GM11168 (cell line): ENCODE measurements around the gene ITGB3.
"Not testable (repeated sequence)": the region's sequence is repeated elsewhere in the genome, so short reads cannot be mapped to it uniquely, and the experiment has no call there.

ENCODE experiments used
- in situ Hi-C: fragments of 300-500 bp; cut with MboI; formaldehyde crosslinking; loops from one replicate; pipeline ENCODE4 v1.12.0; 2022; ENCODE audit warnings: low sequenced_read_pairs; ENCODE audit not compliant: unreplicated experiment

The ITGB3 gene

DNA sequence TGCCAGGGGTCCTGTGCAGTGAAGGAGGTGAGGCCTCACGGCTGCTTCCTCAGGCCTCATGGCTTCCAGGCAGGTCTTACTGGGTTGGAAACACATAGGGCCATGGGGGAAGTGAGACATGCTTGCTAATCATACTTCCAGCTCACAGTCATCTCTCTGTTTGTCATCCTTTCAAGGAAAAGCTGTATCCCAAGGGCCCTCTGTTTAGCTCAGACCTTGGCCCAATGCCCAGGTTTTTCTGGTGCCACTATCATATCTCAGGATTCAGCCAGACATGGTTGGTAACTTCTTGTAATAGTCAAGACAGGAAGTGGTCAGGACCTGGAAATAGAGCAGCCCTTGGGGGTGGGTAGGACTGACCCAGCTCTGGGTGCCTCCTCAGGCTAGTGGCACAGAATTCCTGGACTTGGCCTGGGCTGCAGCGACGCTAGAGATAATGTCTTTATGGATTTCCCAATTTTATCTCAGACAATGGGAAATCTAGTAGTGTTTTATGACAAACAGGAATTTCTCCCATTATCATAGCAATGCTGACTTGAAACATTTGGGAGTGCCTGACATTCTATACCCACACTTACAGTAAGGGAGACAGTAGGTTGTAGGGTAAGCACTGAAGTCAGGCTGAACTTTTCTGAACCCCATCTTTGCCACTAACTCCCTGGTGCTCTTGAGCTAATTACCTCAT is 13.5 kb upstream of the ITGB3 start:
- in situ Hi-C loops, result no loop called here

GRCh38 chr17:47240806-47241205 is 12.8 kb upstream of the ITGB3 start:
- in situ Hi-C loops, result no loop called here

GRCh38 chr17:47242648-47243047 is 11.0 kb upstream of the ITGB3 start:
- in situ Hi-C loops, result no loop called here

DNA sequence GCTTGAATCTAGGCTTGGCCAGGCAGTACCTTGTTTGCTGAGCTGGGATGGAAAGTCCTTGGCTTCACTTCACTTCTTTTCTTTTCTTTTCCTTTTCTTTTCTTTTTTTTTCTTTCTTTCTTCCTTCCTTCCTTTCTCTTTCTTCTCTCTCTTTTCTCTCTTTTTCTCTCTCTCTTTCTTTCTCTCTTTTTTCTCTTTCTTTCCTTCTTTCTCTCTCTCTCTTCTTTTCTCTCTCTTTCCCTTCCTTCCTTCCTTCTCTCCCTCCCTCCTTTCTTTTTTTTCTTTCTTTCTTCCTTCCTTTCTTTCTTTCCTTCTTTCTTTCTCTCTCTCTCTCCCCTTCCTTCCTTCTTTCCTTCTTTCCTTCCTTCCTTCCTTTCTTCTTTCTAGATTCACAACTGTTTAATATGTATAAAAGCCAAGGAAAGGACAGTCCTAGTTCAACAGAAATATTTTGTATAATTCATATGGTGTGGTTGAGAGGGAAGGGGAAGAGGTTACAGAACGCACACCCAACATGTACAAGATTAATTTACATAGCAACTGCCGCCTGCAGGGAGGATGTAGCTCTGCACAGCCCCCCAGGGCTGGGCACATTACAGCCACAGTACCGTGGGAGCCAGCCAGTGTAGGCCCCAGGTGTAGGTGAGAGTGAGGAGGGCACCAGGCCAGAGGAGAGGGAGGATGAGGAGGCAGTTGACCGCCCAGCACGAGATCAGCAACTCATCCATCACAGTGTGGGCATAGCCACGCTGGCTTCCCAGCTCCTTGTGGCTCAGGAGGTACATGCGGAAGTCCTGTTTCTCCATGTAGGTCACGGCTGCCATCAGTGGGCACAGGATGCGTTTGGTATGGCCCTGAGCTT is 9.7 kb upstream of the ITGB3 start:
- in situ Hi-C loops, result no loop called here

- in situ Hi-C loops, result no loop called here
These were observed 8.9 kb upstream of the ITGB3 start for GRCh38 chr17:47244697-47245096.

- in situ Hi-C loops, result no loop called here
These were observed 7.5 kb upstream of the ITGB3 start for GRCh38 chr17:47246120-47246519.

DNA sequence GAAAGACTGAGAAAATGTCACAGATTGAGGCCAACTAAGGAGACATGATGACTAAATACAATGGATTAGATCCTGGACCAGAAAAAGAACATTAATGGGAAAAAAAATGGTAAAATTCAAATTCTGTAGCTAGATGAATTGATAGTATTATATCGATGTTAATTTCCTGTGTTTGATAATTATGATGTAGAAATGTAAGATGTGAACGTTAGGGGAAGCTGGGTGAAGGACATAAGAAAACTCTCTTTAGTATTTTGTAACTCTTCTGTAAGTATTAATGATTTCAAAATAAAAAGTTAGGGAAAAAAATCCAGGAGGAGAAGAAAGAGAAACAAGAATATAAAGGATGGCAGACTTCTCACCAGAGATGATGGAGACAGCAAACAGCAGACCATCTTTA is 2.8 kb upstream of the ITGB3 start:
- in situ Hi-C loops, result no loop called here

GRCh38 chr17:47251421-47251940 is 2.1 kb upstream of the ITGB3 start:
- in situ Hi-C loops, result no loop called here

GRCh38 chr17:47252209-47252608 is 1.4 kb upstream of the ITGB3 start:
- in situ Hi-C loops, result no loop called here

DNA sequence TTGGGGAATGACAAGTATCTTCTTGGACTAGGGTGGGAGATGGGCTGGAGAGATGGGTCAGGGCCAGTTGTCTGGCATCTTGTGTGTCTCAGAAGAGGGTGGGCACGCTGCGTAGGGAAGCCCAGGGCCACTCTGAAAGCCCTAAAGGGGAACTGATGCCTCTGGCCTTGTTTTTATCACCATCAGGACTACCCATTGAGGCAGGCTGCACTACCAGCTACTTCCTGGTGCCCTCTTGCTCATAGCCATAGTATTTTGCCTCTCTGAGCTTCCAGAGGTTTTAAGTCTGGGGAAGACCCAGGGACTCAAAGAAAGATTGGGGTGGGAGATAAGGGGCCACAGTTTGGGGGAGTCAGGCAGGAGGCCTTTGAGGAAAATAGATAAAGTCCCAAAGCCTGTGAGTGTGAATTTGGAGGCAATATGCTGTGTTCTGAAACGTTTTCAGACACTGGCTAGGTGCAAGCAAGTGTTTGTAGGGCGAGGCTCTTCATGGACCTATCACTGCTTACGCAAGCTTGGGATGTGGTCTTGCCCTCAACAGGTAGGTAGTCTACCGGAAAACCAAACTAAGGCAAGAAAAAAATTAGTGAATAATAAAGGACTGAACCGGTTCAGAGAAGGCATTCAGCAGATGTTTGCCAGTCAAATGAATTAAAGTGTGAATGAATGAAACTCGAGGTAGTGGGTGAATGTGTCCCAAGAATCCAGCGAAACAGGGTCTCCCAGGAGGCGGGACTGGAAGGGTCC is 688 bp upstream of the ITGB3 start:
- in situ Hi-C loops, result no loop called here

GRCh38 chr17:47254403-47254943 is 846 bp downstream of the ITGB3 start:
- in situ Hi-C loops, result no loop called here

DNA sequence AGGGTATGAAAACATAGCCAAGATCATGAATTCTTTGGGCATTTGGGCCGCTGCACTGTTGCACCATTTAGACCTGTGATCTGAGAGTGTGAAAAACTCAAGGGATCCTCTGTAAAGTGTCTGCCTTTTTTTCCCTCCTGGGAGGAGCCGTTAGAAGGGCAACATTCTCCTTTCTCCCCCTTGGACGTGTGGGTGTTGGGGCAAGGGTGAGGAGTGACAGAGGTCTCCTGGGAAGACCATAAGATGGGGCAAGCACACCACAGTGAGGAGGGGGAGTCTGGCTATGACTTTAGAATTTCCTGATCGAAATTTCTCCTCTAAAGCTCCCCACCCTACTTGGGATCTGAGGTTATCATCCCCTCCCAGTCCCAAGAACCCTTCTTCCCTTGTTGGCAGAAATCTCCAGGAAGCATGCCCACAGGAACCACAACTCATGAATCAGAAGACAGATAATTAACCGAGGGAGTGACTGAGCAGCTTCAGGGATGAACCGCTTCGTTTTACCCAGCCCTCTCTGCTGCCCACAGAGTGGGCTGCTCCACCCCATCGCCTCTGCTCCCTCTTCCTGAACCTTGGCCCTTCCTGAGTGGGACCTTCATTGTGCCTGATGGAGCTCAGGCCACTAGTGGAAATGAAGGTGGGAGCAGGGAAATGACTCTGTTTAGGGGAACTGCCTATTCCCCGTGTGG is 4.2 kb downstream of the ITGB3 start:
- in situ Hi-C loops, result no loop called here

DNA sequence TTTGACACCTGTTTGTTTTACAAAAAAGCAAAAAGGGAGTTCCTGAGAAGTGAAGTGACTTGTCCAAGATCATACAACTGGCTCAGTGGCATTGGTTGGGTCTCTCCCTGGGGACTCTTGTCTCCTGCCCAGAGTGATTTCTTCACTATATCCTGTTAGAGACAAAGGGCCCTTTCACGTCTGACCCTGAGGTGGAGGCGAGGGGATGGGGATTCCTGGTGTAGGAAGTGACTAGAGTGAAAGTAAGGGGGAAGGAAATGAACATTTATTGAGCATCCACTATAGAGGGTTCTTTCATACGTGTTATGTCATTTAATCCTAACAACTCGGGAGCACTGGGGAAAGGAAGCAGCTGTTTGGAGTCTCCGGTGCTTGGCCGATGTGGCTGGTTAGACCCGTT is 9.0 kb downstream of the ITGB3 start:
- in situ Hi-C loops, result no loop called here

DNA sequence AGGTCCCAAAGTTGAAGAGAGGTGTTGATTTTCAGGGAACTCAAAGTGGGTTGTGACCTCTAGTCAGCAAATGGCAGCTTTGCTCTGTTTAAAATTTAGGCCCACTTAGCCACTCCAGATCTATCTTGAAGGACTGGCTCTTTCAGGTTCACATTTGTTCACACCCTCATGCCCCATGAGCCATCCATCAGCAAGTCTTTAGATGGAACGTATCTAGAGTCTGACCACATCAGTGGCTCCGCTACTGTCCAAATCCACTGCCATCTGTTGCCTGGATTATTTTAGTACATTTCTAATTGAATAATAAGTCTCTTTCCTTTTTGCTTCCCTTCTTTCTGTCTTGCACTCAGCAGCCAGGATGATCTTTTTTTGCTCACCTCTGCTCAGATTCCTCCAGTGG is 10.5 kb downstream of the ITGB3 start:
- in situ Hi-C loops, result no loop called here

GRCh38 chr17:47265983-47266541 is 12.4 kb downstream of the ITGB3 start:
- in situ Hi-C loops, result no loop called here

DNA sequence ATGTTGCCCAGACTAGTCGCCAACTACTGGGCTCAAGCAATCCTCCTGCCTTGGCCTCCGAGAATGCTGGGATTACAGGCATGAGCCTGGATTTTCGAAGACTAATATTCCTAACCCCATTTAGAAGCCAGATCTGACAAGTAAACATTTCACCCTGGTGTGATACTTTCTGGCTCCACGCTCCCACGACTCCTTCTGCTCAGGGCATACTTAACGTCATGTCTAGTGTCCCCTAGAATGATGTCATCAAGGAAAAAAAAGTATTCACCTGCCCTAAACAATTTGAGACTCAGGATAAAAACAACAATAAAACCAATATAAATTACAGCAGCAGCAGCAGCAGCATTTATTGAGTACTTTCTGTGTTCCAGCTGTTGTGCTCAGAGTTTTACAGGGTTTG is 13.2 kb downstream of the ITGB3 start:
- in situ Hi-C loops, result no loop called here

DNA sequence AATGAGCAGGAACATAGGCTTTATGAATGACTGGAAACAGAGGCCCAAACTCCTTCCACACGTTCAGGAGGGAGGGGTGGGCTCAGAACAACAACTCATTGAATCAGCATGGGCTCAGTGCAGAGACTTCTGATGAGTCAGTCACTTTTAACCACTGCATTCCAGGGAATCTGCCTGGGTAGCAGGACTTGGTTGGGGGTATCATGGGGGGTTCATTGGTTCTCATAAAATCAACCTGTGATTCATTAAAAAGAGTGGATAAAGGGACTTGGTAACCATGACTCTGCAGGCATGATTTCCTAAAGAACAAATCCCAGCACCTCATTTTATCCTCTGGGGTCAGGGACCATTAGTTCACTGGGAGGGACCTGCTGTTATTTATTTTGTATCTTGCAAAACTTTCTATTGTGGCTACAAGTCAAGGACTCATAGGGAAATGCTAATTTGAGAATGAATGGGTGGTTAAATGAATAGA is 13.8 kb downstream of the ITGB3 start:
- in situ Hi-C loops, result no loop called here

DNA sequence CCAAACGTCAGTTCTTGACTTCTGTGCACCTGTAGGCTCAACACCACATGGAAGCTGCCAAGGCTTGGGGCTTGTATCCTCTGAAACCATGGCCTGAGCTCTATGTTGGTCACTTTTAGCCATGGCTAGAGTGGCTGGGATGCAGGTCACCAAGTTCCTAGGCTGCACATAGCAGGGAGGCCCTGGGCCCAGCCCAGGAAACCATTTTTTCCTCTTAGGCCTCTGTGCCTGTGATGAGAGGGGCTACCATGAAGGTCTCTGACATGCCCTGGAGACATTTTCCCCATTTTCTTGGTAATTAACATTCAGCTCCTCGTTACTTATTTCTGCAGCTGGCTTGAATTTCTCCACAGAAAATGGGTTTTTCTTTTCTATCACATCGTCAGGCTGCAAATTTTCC is 15.3 kb downstream of the ITGB3 start:
- in situ Hi-C loops, result not testable (repeated sequence)

DNA sequence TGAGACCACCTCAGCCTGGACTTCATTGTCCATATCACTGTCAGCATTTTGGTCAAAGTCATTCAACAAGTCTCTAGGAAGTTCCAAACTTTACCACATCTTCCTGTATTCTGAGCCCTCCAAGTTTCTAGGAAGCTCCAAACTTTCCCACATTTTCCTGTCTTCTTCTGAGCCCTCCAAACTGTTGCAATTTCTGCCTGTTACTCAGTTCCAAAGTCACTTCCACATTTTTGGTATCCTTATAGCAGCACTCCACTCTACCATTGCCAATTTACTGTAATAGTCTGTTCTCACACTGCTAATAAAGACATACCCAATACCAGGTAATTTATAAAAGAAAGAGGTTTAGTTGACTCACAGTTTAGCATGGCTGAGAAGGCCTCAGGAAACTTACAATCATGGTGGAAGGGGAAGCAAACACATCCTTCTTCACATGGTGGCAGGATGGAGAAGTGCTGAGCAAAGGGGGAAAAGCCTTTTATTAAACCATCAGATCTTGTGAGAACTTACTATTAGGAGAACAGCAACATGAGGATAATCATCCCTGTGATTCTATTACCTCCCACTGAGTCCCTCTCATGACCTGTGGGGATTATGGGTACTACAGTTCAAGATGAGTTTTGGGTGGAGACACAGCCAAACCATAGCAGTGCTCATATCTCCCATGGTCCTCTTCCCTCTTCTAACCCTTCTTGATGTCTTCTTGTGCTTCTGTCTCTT is 16.1 kb downstream of the ITGB3 start:
- in situ Hi-C loops, result not testable (repeated sequence)
